Ovary (tissue), 3 donors: Measurements from ENCODE around the gene DCAF7.

Source experiments
- EP300 ChIP-seq: sonication (generic); formaldehyde crosslinking; IDR thresholded peaks from one replicate; pipeline ENCODE4 v1.6.1; 2017; ENCODE audit warnings: antibody characterized with exemption
- POLR2A ChIP-seq: fragments of 450-650 bp; IDR thresholded peaks from one replicate; pipeline ENCODE4 v1.6.1; 2017; ENCODE audit warnings: antibody characterized with exemption, mild to moderate bottlenecking, moderate library complexity
- TF ChIP-seq, protein P1 (sequence below), 3 donors: fragments of 450-650 bp in 2 of 3; fragments of 200-600 bp in 1 of 3; IDR thresholded peaks; one replicate each; pipeline versions ENCODE4 v1.5.1 to v1.8.0; 2016 to 2022; ENCODE audit warnings: antibody characterized with exemption in 3 of 3, mild to moderate bottlenecking in 1 of 3
- donor health status: DM: no; HTN: no; CAD: no.

DNA sequence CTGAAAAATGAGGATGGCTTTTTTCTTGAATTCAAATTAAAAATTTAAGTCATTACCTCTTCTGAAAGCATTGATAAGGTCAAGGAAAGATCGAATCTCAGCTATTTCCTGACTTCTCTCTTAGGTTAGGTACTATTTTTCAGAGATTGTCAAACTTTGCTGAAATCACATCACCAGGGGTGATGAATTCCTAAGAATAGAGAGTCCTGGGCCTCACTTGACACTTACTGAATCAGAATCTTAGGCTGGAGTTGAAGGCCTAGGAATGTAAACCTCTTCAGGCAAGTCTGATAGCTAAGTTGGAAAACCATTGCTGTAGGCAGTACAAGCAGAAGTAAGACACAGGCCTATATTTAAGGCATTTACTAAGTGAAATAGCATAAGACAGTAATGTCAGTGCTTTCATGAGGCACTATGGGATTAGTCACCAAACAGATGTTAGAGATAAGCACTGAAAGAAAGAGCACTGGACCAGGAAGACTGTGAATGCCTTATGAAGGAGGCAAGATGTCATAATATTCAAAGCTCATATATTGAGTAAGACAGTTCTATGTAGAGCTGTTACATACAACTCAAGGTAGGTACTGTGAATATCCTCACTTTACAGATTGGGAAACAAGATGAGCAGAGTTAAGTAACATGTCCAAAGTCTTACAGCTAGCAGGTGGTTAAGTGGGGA, 21.5 kb downstream of the DCAF7 start:
- TF ChIP-seq POLR2A = no peak
- TF ChIP-seq, protein P1, sequence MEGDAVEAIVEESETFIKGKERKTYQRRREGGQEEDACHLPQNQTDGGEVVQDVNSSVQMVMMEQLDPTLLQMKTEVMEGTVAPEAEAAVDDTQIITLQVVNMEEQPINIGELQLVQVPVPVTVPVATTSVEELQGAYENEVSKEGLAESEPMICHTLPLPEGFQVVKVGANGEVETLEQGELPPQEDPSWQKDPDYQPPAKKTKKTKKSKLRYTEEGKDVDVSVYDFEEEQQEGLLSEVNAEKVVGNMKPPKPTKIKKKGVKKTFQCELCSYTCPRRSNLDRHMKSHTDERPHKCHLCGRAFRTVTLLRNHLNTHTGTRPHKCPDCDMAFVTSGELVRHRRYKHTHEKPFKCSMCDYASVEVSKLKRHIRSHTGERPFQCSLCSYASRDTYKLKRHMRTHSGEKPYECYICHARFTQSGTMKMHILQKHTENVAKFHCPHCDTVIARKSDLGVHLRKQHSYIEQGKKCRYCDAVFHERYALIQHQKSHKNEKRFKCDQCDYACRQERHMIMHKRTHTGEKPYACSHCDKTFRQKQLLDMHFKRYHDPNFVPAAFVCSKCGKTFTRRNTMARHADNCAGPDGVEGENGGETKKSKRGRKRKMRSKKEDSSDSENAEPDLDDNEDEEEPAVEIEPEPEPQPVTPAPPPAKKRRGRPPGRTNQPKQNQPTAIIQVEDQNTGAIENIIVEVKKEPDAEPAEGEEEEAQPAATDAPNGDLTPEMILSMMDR (IDR thresholded peaks at IDR 0.05) = no peak
- no peak for TF ChIP-seq EP300
